Neural cell (in vitro differentiated cells): Measurements from ENCODE around the gene PDE8A.

Source experiments
- CTCF ChIP-seq: fragments of 450-650 bp; IDR thresholded peaks from 2 replicates; pipeline ENCODE4 v1.5.1; 2014; ENCODE audit warnings: antibody characterized with exemption, mild to moderate bottlenecking, moderate library complexity; ENCODE audit not compliant: poor library complexity, severe bottlenecking
- EP300 ChIP-seq: fragments of 450-650 bp; conservative IDR thresholded peaks from 2 replicates; pipeline ENCODE4 v1.6.1; 2014; ENCODE audit warnings: antibody characterized with exemption, mild to moderate bottlenecking, moderate library complexity; ENCODE audit not compliant: poor library complexity, severe bottlenecking
- EZH2 ChIP-seq: fragments of 200-600, 300-800 bp; shearing (Covaris generic), sonication (generic); IDR thresholded peaks from 2 replicates; pipeline ENCODE4 v1.6.1; 2014; ENCODE audit warnings: antibody characterized with exemption, low read length, borderline replicate concordance, mild to moderate bottlenecking; ENCODE audit not compliant: insufficient read depth, poor library complexity, severe bottlenecking
- MXI1 ChIP-seq: fragments of 450-650 bp; conservative IDR thresholded peaks from 2 replicates; pipeline ENCODE4 v1.6.1; 2014; ENCODE audit warnings: antibody characterized with exemption, mild to moderate bottlenecking; ENCODE audit not compliant: poor library complexity, severe bottlenecking
- POLR2AphosphoS5 ChIP-seq: IDR thresholded peaks from 2 replicates; pipeline ENCODE4 v1.6.1; 2012
- RAD21 ChIP-seq: fragments of 450-650 bp; conservative IDR thresholded peaks from 2 replicates; pipeline ENCODE4 v1.6.1; 2014; ENCODE audit warnings: antibody characterized with exemption, mild to moderate bottlenecking, moderate library complexity
- REST ChIP-seq: IDR thresholded peaks from 2 replicates; pipeline ENCODE4 v1.6.1; 2012; ENCODE audit warnings: borderline replicate concordance
- SMC3 ChIP-seq: fragments of 450-650 bp; conservative IDR thresholded peaks from 2 replicates; pipeline ENCODE4 v1.6.1; 2014; ENCODE audit warnings: antibody characterized with exemption, mild to moderate bottlenecking, moderate library complexity; ENCODE audit not compliant: poor library complexity
- TAF1 ChIP-seq: IDR thresholded peaks from 2 replicates; pipeline ENCODE4 v1.6.1; 2012; ENCODE audit warnings: low read depth

GRCh38 chr15:85178308-85178707 is 196.7 kb downstream of the PDE8A start:
- TF ChIP-seq CTCF (no peak), POLR2AphosphoS5 (no peak), EP300 (no peak), RAD21 (no peak), REST (no peak), MXI1 (no peak), EZH2 (no peak), TAF1 (no peak), SMC3 (no peak)
